Activated naive CD4-positive, alpha-beta T cell treated with anti-CD3 and anti-CD28 coated beads for 36 hours (primary cell): ENCODE results near the gene APOM. TPM values are rescaled to one million over a fixed set of nuclear protein-coding genes. Genes with fewer than 3 reads are reported as not detected.

Experiments
- CTCF ChIA-PET: fragments of 350-600 bp; sonication (Branson Sonifier 250); formaldehyde crosslinking; loops from one replicate; lab custom pipeline; 2021; ENCODE audit warnings: antibody characterized with exemption; lab: Charles Lee
- DNase-seq: peaks from one replicate; pipeline ENCODE4 v3.0.0-alpha.2; 2020
- H3K27ac Mint-ChIP-seq: one replicate; pipeline ENCODE4 v1.8.0; 2021; ENCODE audit warnings: mild to moderate bottlenecking, mixed read lengths
- H3K27me3 Mint-ChIP-seq: one replicate; pipeline ENCODE4 v1.8.0; 2021; ENCODE audit warnings: low read depth, mixed read lengths
- H3K36me3 Mint-ChIP-seq: one replicate; pipeline ENCODE4 v1.8.0; 2021; ENCODE audit warnings: low read depth, mixed read lengths
- H3K4me1 Mint-ChIP-seq: one replicate; pipeline ENCODE4 v1.8.0; 2021; ENCODE audit warnings: low read depth, mixed read lengths
- H3K4me3 Mint-ChIP-seq: one replicate; pipeline ENCODE4 v1.8.0; 2021; ENCODE audit warnings: mild to moderate bottlenecking, moderate library complexity, mixed read lengths
- H3K9me3 Mint-ChIP-seq: one replicate; pipeline ENCODE4 v1.8.0; 2021; ENCODE audit warnings: mixed read lengths
- intact Hi-C: fragments of 100-400 bp; cut with micrococcal nuclease; formaldehyde crosslinking; loops from one replicate; pipeline ENCODE4 v1.15.1; 2023
- microRNA-seq: library from miRNA; unstranded; fragments of <30 nt; microRNA quantifications from one replicate; pipeline ENCODE4 v1.2.0, GENCODE V29; 2022; ENCODE audit warnings: borderline microRNAs expressed, borderline replicate concordance
- total RNA-seq, 2 experiments: library from RNA; stranded (reverse); gene quantifications; one replicate each; pipeline ENCODE4 v1.2.3, GENCODE V29; 2021

The APOM gene
- total RNA-seq, 2 experiments from 2014 or later = 2.6 to 3.7 TPM

GRCh38 chr6:31705931-31706330 lies 50.2 kb downstream of the APOM start:
- no peak overlapping the region for H3K27ac Mint-ChIP-seq
- H3K36me3 Mint-ChIP-seq = peaks cover 5% of the 10 kb centered on the region
- no peaks in the 10 kb centered on the region for H3K9me3 Mint-ChIP-seq
- intact Hi-C loops = no loop called here
- no peak overlapping the region for H3K4me3 Mint-ChIP-seq
- DNase-seq = no peak
- CTCF ChIA-PET = interaction anchor here (1.1 kb wide), 1 partner anchor 33 kb away, joined by 3 read pairs; no protein-coding TSS in a partner anchor
- H3K27me3 Mint-ChIP-seq = no peaks in the 10 kb centered on the region
- H3K4me1 Mint-ChIP-seq = peaks cover 18% of the 10 kb centered on the region

- H3K36me3 Mint-ChIP-seq = peaks cover 5% of the 10 kb centered on the region
- DNase-seq = no peak
- no peak within 1 kb of the TSS for H3K4me3 Mint-ChIP-seq
- no peak within 1 kb of the TSS for H3K27ac Mint-ChIP-seq
- intact Hi-C loops = no loop called here
- no peaks in the 10 kb centered on the region for H3K27me3 Mint-ChIP-seq
- H3K9me3 Mint-ChIP-seq = no peaks in the 10 kb centered on the region
- CTCF ChIA-PET = interaction anchor here (1.1 kb wide), 1 partner anchor 32 kb away, joined by 3 read pairs; no protein-coding TSS in a partner anchor
- peaks cover 16% of the 10 kb centered on the region for H3K4me1 Mint-ChIP-seq
These were observed 50.9 kb downstream of the APOM start, which contains the start of gene LY6G6F for GRCh38 chr6:31706599-31706998. Gene LY6G6F, plus strand, starts transcription at chr6:31706866. Its CDS starts 41 bp downstream, at chr6:31706907.

GRCh38 chr6:31707701-31708100 lies 52.0 kb downstream of the APOM start:
- CTCF ChIA-PET = no interaction called here
- no peaks in the 10 kb centered on the region for H3K27me3 Mint-ChIP-seq
- no peak for DNase-seq
- no peak overlapping the region for H3K4me3 Mint-ChIP-seq
- H3K27ac Mint-ChIP-seq = no peak overlapping the region
- H3K4me1 Mint-ChIP-seq = peaks cover 8% of the 10 kb centered on the region
- no peaks in the 10 kb centered on the region for H3K9me3 Mint-ChIP-seq
- intact Hi-C loops = no loop called here
- no peaks in the 10 kb centered on the region for H3K36me3 Mint-ChIP-seq

Small RNAs within 50 kb of the gene (microRNA-seq; reads per million reads assigned to microRNA genes)
- gene MIR4646 (not detected), gene MIR6832 (not detected)

Other genes starting within 250 kb of the APOM start
- gene MICB, start 157.7 kb upstream of the APOM start, total RNA-seq = 10 to 100 TPM; 21.4 to 22.6 TPM
- not detected for gene MCCD1, start 126.9 kb upstream of the APOM start, total RNA-seq
- gene DDX39B, start 113.9 kb upstream of the APOM start, total RNA-seq = 100 to 1,000 TPM; 600 to 624 TPM
- 1 to 10 TPM; 1.2 to 1.4 TPM for gene ATP6V1G2, start 109.3 kb upstream of the APOM start, total RNA-seq
- gene NFKBIL1, start 108.3 kb upstream of the APOM start, total RNA-seq = 10 to 100 TPM; 20.4 to 20.6 TPM
- gene LTA, start 83.6 kb upstream of the APOM start, total RNA-seq = 100 to 1,000 TPM; 165 to 173 TPM
- 10 to 100 TPM; 31.6 to 33.2 TPM for gene TNF, start 80.3 kb upstream of the APOM start, total RNA-seq
- 10 to 100 TPM; 50.5 to 52.3 TPM for gene LTB, start 73.5 kb upstream of the APOM start, total RNA-seq
- gene LST1, start 69.6 kb upstream of the APOM start, total RNA-seq = 10 to 100 TPM; 11.5 to 12.5 TPM
- 1 to 10 TPM; 2.8 TPM for gene NCR3, start 62.9 kb upstream of the APOM start, total RNA-seq
- gene AIF1, start 40.7 kb upstream of the APOM start, total RNA-seq = 100 to 1,000 TPM; 120 to 129 TPM
- 100 to 1,000 TPM; 283 to 304 TPM for gene PRRC2A, start 35.2 kb upstream of the APOM start, total RNA-seq
- 100 to 1,000 TPM; 286 to 295 TPM for gene BAG6, start 3.2 kb upstream of the APOM start, total RNA-seq
- 1 to 10 TPM; 8.8 to 9.0 TPM for gene C6orf47, start 4.9 kb downstream of the APOM start, total RNA-seq
- gene GPANK1, start 9.1 kb downstream of the APOM start, total RNA-seq = 10 to 100 TPM; 31.2 to 32.4 TPM
- 100 to 1,000 TPM; 215 to 219 TPM for gene CSNK2B, start 10.2 kb downstream of the APOM start, total RNA-seq
- 1 to 10 TPM; 6.4 to 6.5 TPM for gene LY6G5B, start 14.1 kb downstream of the APOM start, total RNA-seq
- 1 to 10 TPM in 1 of 2 experiments, under 1 TPM in 1; 0.93 to 1.4 TPM for gene LY6G5C, start 25.2 kb downstream of the APOM start, total RNA-seq
- gene ABHD16A, start 47.4 kb downstream of the APOM start, total RNA-seq = 10 to 100 TPM; 19.9 to 22.5 TPM
- not detected for gene LY6G6F, start 51.0 kb downstream of the APOM start, total RNA-seq
- not detected for gene LY6G6D, start 59.5 kb downstream of the APOM start, total RNA-seq
- not detected for gene LY6G6C, start 65.9 kb downstream of the APOM start, total RNA-seq
- gene MPIG6B, start 67.5 kb downstream of the APOM start, total RNA-seq = under 1 TPM in 1 of 2 experiments, not detected in 1; 0.49 TPM
- gene DDAH2, start 73.4 kb downstream of the APOM start, total RNA-seq = 10 to 100 TPM in 1 of 2 experiments, 1 to 10 TPM in 1; 8.5 to 11.3 TPM
- gene CLIC1, start 80.6 kb downstream of the APOM start, total RNA-seq = 100 to 1,000 TPM; 348 to 353 TPM
- 100 to 1,000 TPM; 101 to 105 TPM for gene MSH5, start 84.1 kb downstream of the APOM start, total RNA-seq
- gene SAPCD1, start 106.8 kb downstream of the APOM start, total RNA-seq = 10 to 100 TPM in 1 of 2 experiments, 1 to 10 TPM in 1; 9.8 to 10.5 TPM
- under 1 TPM; 0.69 to 0.89 TPM for gene VWA7, start 121.4 kb downstream of the APOM start, total RNA-seq
- 100 to 1,000 TPM; 157 to 161 TPM for gene VARS1, start 139.9 kb downstream of the APOM start, total RNA-seq
- 100 to 1,000 TPM; 172 to 174 TPM for gene LSM2, start 151.1 kb downstream of the APOM start, total RNA-seq
- gene HSPA1L, start 159.4 kb downstream of the APOM start, total RNA-seq = under 1 TPM; 0.86 to 0.95 TPM
- gene HSPA1A, start 159.6 kb downstream of the APOM start, total RNA-seq = 10 to 100 TPM; 19.8 to 23.1 TPM
- gene HSPA1B, start 171.8 kb downstream of the APOM start, total RNA-seq = 10 to 100 TPM; 47.8 to 50.1 TPM
- 1 to 10 TPM; 8.4 to 9.2 TPM for gene NEU1, start 206.9 kb downstream of the APOM start, total RNA-seq
- under 1 TPM in 1 of 2 experiments, not detected in 1; 0.10 TPM for gene SLC44A4, start 223.1 kb downstream of the APOM start, total RNA-seq
- 10 to 100 TPM; 33.0 to 37.3 TPM for gene EHMT2, start 241.8 kb downstream of the APOM start, total RNA-seq
- under 1 TPM; 0.57 to 0.69 TPM for gene ZBTB12, start 246.2 kb downstream of the APOM start, total RNA-seq